ENCODE data around the gene PTPRR. TPM values are rescaled to one million over a fixed set of nuclear protein-coding genes. Genes with fewer than 3 reads are reported as not detected.

The PTPRR gene
- total and polyA plus RNA-seq, 10 donors = 0.41 to 2.7 (median 1.5) TPM

DNA sequence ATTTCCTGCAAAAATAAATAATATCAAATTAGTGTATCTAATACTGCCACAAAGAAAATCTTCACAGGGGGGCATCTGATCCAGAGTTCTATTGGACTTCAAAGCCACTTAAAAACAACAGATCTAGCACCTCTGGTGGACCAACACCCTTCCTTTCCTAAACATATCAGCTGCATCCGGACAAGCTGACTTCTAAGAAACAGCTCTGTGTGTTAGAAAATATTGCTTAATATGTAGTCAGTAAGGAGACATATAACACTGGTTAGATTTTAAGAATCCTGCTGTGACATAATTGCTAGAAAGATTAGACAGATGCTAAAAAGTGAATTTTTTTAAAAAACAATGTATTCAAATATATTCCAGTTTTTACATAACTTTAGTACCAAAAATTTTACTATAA, 222.2 kb downstream of the PTPRR start:
- no peak for TF ChIP-seq POLR2A (IDR thresholded peaks at IDR 0.05)
- TF ChIP-seq, protein P1, sequence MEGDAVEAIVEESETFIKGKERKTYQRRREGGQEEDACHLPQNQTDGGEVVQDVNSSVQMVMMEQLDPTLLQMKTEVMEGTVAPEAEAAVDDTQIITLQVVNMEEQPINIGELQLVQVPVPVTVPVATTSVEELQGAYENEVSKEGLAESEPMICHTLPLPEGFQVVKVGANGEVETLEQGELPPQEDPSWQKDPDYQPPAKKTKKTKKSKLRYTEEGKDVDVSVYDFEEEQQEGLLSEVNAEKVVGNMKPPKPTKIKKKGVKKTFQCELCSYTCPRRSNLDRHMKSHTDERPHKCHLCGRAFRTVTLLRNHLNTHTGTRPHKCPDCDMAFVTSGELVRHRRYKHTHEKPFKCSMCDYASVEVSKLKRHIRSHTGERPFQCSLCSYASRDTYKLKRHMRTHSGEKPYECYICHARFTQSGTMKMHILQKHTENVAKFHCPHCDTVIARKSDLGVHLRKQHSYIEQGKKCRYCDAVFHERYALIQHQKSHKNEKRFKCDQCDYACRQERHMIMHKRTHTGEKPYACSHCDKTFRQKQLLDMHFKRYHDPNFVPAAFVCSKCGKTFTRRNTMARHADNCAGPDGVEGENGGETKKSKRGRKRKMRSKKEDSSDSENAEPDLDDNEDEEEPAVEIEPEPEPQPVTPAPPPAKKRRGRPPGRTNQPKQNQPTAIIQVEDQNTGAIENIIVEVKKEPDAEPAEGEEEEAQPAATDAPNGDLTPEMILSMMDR (IDR thresholded peaks at IDR 0.05 in 8 of 11, conservative IDR thresholded peaks at IDR 0.05 in 3 of 11) = no peak
- no peak for TF ChIP-seq POLR2AphosphoS5 (IDR thresholded peaks at IDR 0.05)
- Histone ChIP-seq H3K27me3 (replicated peaks in 1 of 7) (no peaks in the 10 kb centered on the region), H3K36me3 (no peaks in the 10 kb centered on the region), H3K4me3 (no peak overlapping the region), H3K27ac (no peak overlapping the region), H3K4me1 (peaks cover 0 to 4% (median 0%) of the 10 kb centered on the region in 6 donors), H3K9me3 (no peaks in the 10 kb centered on the region)
- DNase-seq = no peak
- intact Hi-C loops (cut with DNase I; ENCODE audit: low total_unique reads) = no loop called here
- 73 to 87% (median 84%) methylated on average over 1 of the region's 1 CpG for WGBS, 5 donors

DNA sequence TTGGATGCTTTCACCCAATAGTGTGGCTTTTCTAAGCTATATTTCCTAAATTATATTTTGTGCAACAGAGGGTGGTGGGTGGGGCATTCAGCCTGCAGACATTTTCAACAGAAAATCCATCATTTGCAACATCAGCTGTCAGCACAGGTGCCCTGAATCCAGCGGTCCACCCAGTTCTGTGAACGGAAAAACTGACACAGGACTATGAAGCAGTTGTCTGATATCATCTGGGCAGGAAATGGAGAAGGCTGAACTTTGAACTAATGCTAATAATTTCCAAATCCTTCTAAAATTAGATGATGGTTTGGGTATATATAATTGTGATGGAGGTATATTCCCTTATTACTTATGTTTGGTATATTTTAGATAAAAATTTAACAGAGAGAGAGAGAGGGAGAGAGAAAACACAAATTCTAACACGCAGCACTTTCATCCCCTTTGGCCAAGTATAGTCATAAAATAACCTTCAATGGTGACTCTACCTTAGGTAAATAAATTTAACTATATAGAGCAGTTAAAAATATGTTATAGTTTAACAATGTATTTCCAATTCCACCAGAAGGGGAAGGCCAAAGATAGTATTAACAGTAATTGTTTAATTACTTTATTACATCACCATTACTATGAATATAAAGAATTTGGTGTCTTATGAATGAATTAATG, 225.0 kb downstream of the PTPRR start:
- intact Hi-C loops (cut with DNase I; ENCODE audit: low total_unique reads) = no loop called here
- Histone ChIP-seq H3K36me3 (no peaks in the 10 kb centered on the region), H3K4me1 (peaks cover 0 to 9% (median 1%) of the 10 kb centered on the region in 6 donors), H3K4me3 (no peak overlapping the region), H3K27me3 (replicated peaks in 1 of 7) (no peaks in the 10 kb centered on the region), H3K27ac (peak overlapping the region in 1 of 8 donors; percentile 13), H3K9me3 (no peaks in the 10 kb centered on the region)
- TF ChIP-seq, protein P1 (IDR thresholded peaks at IDR 0.05 in 8 of 11, conservative IDR thresholded peaks at IDR 0.05 in 3 of 11) = no peak
- TF ChIP-seq POLR2AphosphoS5 (IDR thresholded peaks at IDR 0.05) (no peak), POLR2A (IDR thresholded peaks at IDR 0.05) (no peak)
- 47 to 74% (median 70%) methylated on average over 3 of the region's 3 CpGs for WGBS, 5 donors
- DNase-seq = no peak

DNA sequence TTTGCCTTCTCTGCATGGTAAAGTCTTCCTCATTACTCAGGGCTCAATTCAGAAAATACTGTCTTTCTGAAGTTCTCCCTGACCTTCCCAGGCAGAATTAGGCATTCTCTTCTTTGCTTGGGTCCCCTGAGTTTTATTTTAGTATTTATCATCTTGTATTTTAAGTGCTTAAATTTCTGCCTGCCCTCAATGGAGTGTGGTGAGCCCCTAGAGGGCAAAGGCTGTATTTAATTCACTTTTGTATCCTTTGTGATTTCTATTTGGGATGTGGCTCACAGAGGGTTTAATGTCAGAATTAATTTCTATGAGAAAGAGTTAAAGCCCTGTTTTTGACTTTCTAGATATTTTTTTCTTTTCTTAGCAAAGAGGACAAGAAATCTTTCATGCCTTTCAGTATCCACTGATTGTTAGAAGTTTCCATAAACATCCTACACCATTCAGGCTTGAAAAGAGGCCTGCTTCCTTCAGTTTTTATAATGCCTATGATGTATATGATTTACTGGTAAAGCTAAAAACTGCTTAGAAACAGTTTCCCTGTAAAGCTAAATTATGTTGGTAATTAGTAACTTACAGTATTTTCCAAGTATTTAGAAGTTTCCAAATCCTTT, 227.8 kb downstream of the PTPRR start:
- Histone ChIP-seq H3K27me3 (replicated peaks in 1 of 7) (no peaks in the 10 kb centered on the region), H3K4me1 (peaks cover 0 to 9% (median 2%) of the 10 kb centered on the region in 6 donors), H3K9me3 (no peaks in the 10 kb centered on the region), H3K36me3 (no peaks in the 10 kb centered on the region), H3K27ac (peak overlapping the region in 5 of 8 donors; percentile 69 to 76 (median 70)), H3K4me3 (no peak overlapping the region)
- TF ChIP-seq POLR2A (IDR thresholded peaks at IDR 0.05) = no peak
- TF ChIP-seq, protein P1 (IDR thresholded peaks at IDR 0.05 in 8 of 11, conservative IDR thresholded peaks at IDR 0.05 in 3 of 11) = peak in 7 of 11 experiments; percentile 17 to 43 (median 35)
- intact Hi-C loops (cut with DNase I; ENCODE audit: low total_unique reads) = no loop called here
- DNase-seq = no peak

DNA sequence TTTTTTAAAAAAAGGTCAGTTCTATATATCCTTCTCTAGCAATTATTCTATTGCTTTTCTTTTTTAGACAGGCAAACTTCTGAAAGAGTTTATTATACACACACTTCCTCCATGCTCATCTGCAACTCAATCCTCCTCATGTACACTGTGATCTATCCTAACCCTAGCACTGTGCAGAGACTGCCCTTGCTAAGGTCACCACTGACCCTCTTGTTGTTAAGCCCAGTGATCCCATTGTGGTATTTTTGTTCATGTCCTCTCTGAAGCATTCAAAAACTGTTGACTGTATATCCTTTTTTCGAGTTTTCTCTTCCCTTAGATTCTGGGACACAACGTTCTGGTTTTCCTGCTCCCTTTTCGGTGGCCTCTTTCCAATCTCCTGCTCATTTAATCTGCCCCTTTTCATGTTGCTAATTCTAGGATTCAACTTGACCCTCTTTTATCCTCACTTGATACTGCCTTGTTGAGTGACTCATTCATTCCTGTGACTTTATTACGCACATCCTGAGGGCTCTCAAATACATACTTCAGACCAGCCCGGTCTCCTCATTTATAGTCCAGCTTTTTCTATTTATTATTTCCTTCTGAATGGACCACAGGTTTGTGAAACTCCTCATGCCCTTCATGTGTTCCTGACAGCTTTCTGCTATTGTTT, 229.4 kb downstream of the PTPRR start:
- Histone ChIP-seq H3K4me1 (peaks cover 0 to 9% (median 2%) of the 10 kb centered on the region in 6 donors), H3K4me3 (no peak overlapping the region), H3K36me3 (no peaks in the 10 kb centered on the region), H3K27me3 (replicated peaks in 1 of 7) (no peaks in the 10 kb centered on the region), H3K9me3 (no peaks in the 10 kb centered on the region), H3K27ac (peak overlapping the region in 7 of 8 donors; percentile 24 to 76 (median 70))
- DNase-seq = no peak
- intact Hi-C loops (cut with DNase I; ENCODE audit: low total_unique reads) = no loop called here
- 57 to 69% (median 61%) methylated on average over 5 of the region's 5 CpGs for WGBS, 5 donors
- TF ChIP-seq, protein P1 (IDR thresholded peaks at IDR 0.05 in 8 of 11, conservative IDR thresholded peaks at IDR 0.05 in 3 of 11) = peak in 1 of 11 experiments; percentile 23
- TF ChIP-seq POLR2A (IDR thresholded peaks at IDR 0.05) (no peak), POLR2AphosphoS5 (IDR thresholded peaks at IDR 0.05) (peak in 1 of 3 donors; percentile 62)
